ENCODE measurements around the gene ZBTB20. TPM values are rescaled to one million over a fixed set of nuclear protein-coding genes. Genes with fewer than 3 reads are reported as not detected.

The ZBTB20 gene
- total and polyA plus RNA-seq, 2 donors (not counting 1 experiment from before 2014, with no cell fraction given) = 4.0 to 22.5 TPM

GRCh38 chr3:115120597-115120996, 26.5 kb downstream of the ZBTB20 start:
- Histone ChIP-seq H3K4me1 (ENCODE audit: control insufficient read depth, extremely low read depth, insufficient read depth, low read length) (no peaks in the 10 kb centered on the region), H3K9me3 (ENCODE audit: control insufficient read depth, insufficient read depth, low read depth, low read length) (no peaks in the 10 kb centered on the region), H3K79me2 (ENCODE audit: control insufficient read depth, insufficient read depth, low read length) (no peaks in the 10 kb centered on the region), H3K27ac (ENCODE audit: insufficient read depth, low read length) (no peak overlapping the region), H3K36me3 (ENCODE audit: control insufficient read depth, insufficient read depth, low read length) (no peaks in the 10 kb centered on the region), H3K4me2 (ENCODE audit: extremely low read depth, insufficient read depth, low read length) (no peak overlapping the region), H2AFZ (ENCODE audit: low read length) (no peak overlapping the region), H4K20me1 (ENCODE audit: control insufficient read depth, extremely low read depth, insufficient read depth, low read length) (no peaks in the 10 kb centered on the region), H3K9ac (ENCODE audit: insufficient read depth, low read length) (no peak overlapping the region), H3K4me3 (replicated peaks in 1 of 4; ENCODE audit: control extremely low read depth in 1 of 4, insufficient read depth in 1 of 4, low read depth in 3 of 4, low read length in 4 of 4) (no peak overlapping the region), H3K27me3 (ENCODE audit: control insufficient read depth, insufficient read depth, low read length) (no peaks in the 10 kb centered on the region)
- no peak for DNase-seq (ENCODE audit: low read depth in 2 of 2)
- TF ChIP-seq CTCF (conservative IDR thresholded peaks at IDR 0.05 in 1 of 2, IDR thresholded peaks at IDR 0.05 in 1 of 2; ENCODE audit: low read depth in 1 of 2, low read length in 2 of 2) (no peak), EZH2 (IDR thresholded peaks at IDR 0.05; ENCODE audit: low read length, missing control alignments) (no peak)

- Histone ChIP-seq H3K4me2 (ENCODE audit: extremely low read depth, insufficient read depth, low read length) (no peak overlapping the region), H3K9ac (ENCODE audit: insufficient read depth, low read length) (no peak overlapping the region), H3K4me1 (ENCODE audit: control insufficient read depth, extremely low read depth, insufficient read depth, low read length) (peaks cover 4% of the 10 kb centered on the region), H3K36me3 (ENCODE audit: control insufficient read depth, insufficient read depth, low read length) (no peaks in the 10 kb centered on the region), H3K27me3 (ENCODE audit: control insufficient read depth, insufficient read depth, low read length) (no peaks in the 10 kb centered on the region), H3K79me2 (ENCODE audit: control insufficient read depth, insufficient read depth, low read length) (no peaks in the 10 kb centered on the region), H3K27ac (ENCODE audit: insufficient read depth, low read length) (no peak overlapping the region), H2AFZ (ENCODE audit: low read length) (no peak overlapping the region), H4K20me1 (ENCODE audit: control insufficient read depth, extremely low read depth, insufficient read depth, low read length) (no peaks in the 10 kb centered on the region), H3K9me3 (ENCODE audit: control insufficient read depth, insufficient read depth, low read depth, low read length) (no peaks in the 10 kb centered on the region), H3K4me3 (replicated peaks in 1 of 4; ENCODE audit: control extremely low read depth in 1 of 4, insufficient read depth in 1 of 4, low read depth in 3 of 4, low read length in 4 of 4) (no peak overlapping the region)
- peak; percentile 54 to 62 for DNase-seq (ENCODE audit: low read depth in 2 of 2)
- TF ChIP-seq CTCF (conservative IDR thresholded peaks at IDR 0.05 in 1 of 2, IDR thresholded peaks at IDR 0.05 in 1 of 2; ENCODE audit: low read depth in 1 of 2, low read length in 2 of 2) (no peak), EZH2 (IDR thresholded peaks at IDR 0.05; ENCODE audit: low read length, missing control alignments) (no peak)
Measured at GRCh38 chr3:115113367-115113766, 33.7 kb downstream of the ZBTB20 start.

GRCh38 chr3:115111632-115112031, 35.5 kb downstream of the ZBTB20 start:
- DNase-seq (ENCODE audit: low read depth in 2 of 2) = peak in 1 of 2 donors; percentile 23
- H3K36me3 ChIP-seq (ENCODE audit: control insufficient read depth, insufficient read depth, low read length) = no peaks in the 10 kb centered on the region
- H3K4me2 ChIP-seq (ENCODE audit: extremely low read depth, insufficient read depth, low read length) = no peak overlapping the region
- no peak overlapping the region for H2AFZ ChIP-seq (ENCODE audit: low read length)
- no peaks in the 10 kb centered on the region for H3K79me2 ChIP-seq (ENCODE audit: control insufficient read depth, insufficient read depth, low read length)
- no peaks in the 10 kb centered on the region for H3K27me3 ChIP-seq (ENCODE audit: control insufficient read depth, insufficient read depth, low read length)
- H3K9ac ChIP-seq (ENCODE audit: insufficient read depth, low read length) = no peak overlapping the region
- peaks cover 4% of the 10 kb centered on the region for H3K4me1 ChIP-seq (ENCODE audit: control insufficient read depth, extremely low read depth, insufficient read depth, low read length)
- no peaks in the 10 kb centered on the region for H4K20me1 ChIP-seq (ENCODE audit: control insufficient read depth, extremely low read depth, insufficient read depth, low read length)
- no peak overlapping the region for H3K27ac ChIP-seq (ENCODE audit: insufficient read depth, low read length)
- no peaks in the 10 kb centered on the region for H3K9me3 ChIP-seq (ENCODE audit: control insufficient read depth, insufficient read depth, low read depth, low read length)
- no peak for TF ChIP-seq EZH2 (IDR thresholded peaks at IDR 0.05; ENCODE audit: low read length, missing control alignments)
- TF ChIP-seq CTCF (conservative IDR thresholded peaks at IDR 0.05 in 1 of 2, IDR thresholded peaks at IDR 0.05 in 1 of 2; ENCODE audit: low read depth in 1 of 2, low read length in 2 of 2) = no peak
- H3K4me3 ChIP-seq (replicated peaks in 1 of 4; ENCODE audit: control extremely low read depth in 1 of 4, insufficient read depth in 1 of 4, low read depth in 3 of 4, low read length in 4 of 4) = no peak overlapping the region
